GM06990 (cell line): ENCODE measurements around the gene FLNC.

ENCODE experiments used
- DNase-seq: peaks from one replicate; pipeline ENCODE4 v3.0.0-alpha.2; 2011; ENCODE audit not compliant: insufficient read length; ENCODE audit errors: extremely low read depth
- H3K27me3 ChIP-seq: replicated peaks from 2 replicates; pipeline ENCODE4 v1.6.0; 2011; ENCODE audit warnings: low read length; ENCODE audit not compliant: control insufficient read depth, insufficient read depth
- H3K36me3 ChIP-seq: 2 replicates; pipeline ENCODE4 v1.5.1; 2011; ENCODE audit warnings: low read length; ENCODE audit not compliant: control insufficient read depth, insufficient read depth
- H3K4me3 ChIP-seq: replicated peaks from 2 replicates; pipeline ENCODE4 v1.5.1; 2011; ENCODE audit warnings: low read depth, mild to moderate bottlenecking, control low read depth, low read length
- CTCF ChIP-seq: IDR thresholded peaks from 2 replicates; pipeline ENCODE4 v1.5.1; 2011; ENCODE audit warnings: low read length, control low read depth, mild to moderate bottlenecking, inconsistent platforms; ENCODE audit not compliant: insufficient read depth, poor library complexity, severe bottlenecking

The FLNC gene

GRCh38 chr7:128859232-128860157 lies 29.3 kb downstream of the FLNC start:
- no peak for TF ChIP-seq CTCF
- Histone ChIP-seq H3K4me3 (no peak overlapping the region), H3K36me3 (peaks cover under 1% of the 10 kb centered on the region; the same call in 1 of the 2 replicates), H3K27me3 (no peaks in the 10 kb centered on the region)
- DNase-seq, result no peak

GRCh38 chr7:128860158-128861073 lies 30.2 kb downstream of the FLNC start:
- no peak overlapping the region for H3K4me3 ChIP-seq
- no peak for DNase-seq
- TF ChIP-seq CTCF, result peak; percentile 22
- no peaks in the 10 kb centered on the region for H3K27me3 ChIP-seq
- H3K36me3 ChIP-seq, result peaks cover 8% of the 10 kb centered on the region

GRCh38 chr7:128861957-128862570 lies 31.9 kb downstream of the FLNC start:
- peaks cover 14% of the 10 kb centered on the region for H3K36me3 ChIP-seq
- no peak for DNase-seq
- H3K27me3 ChIP-seq, result no peaks in the 10 kb centered on the region
- peak overlapping the region; percentile 57 for H3K4me3 ChIP-seq
- no peak for TF ChIP-seq CTCF

- peak within 1 kb of the TSS; percentile 94 for H3K4me3 ChIP-seq
- no peaks in the 10 kb centered on the region for H3K27me3 ChIP-seq
- peak; percentile 99 for DNase-seq
- peaks cover 14% of the 10 kb centered on the region for H3K36me3 ChIP-seq
- TF ChIP-seq CTCF, result peak; percentile 1
These were observed 32.6 kb downstream of the FLNC start, which contains the start of gene ATP6V1F for GRCh38 chr7:128862571-128863432. Gene ATP6V1F (plus strand): TSS chr7:128862856. CDS start chr7:128862905, 49 bp downstream.

- DNase-seq, result peak; percentile 36
These were observed 33.3 kb downstream of the FLNC start for GRCh38 chr7:128863433-128863989.

More at GRCh38 chr7:128863433-128863989, 33.3 kb downstream of the FLNC start:
- Histone ChIP-seq H3K27me3 (no peaks in the 10 kb centered on the region), H3K4me3 (peak overlapping the region; percentile 94), H3K36me3 (peaks cover 14% of the 10 kb centered on the region)
- TF ChIP-seq CTCF, result peak; percentile 59
